ENCODE results near the gene PARD3B.

DNA sequence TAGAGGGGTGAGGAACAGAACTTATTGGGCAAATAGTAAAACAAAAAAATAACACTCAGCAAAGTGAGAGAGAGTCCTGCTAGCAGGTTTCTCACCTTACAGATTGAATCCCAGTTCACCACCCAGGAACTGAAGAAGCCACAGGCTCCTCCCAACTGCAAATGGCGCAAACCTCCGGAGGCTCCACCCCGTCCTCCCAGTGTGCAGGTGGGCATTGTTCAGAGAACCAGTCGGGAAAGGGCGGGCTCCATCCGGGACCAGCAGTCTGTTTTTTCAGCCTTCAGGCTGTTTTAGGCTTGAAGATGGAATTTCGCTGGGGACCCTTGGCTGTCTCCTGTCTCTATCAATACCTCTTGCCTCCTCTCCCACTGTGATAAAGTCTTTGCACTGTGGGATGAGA is 317.5 kb downstream of the PARD3B start:
- TF ChIP-seq, protein P1, sequence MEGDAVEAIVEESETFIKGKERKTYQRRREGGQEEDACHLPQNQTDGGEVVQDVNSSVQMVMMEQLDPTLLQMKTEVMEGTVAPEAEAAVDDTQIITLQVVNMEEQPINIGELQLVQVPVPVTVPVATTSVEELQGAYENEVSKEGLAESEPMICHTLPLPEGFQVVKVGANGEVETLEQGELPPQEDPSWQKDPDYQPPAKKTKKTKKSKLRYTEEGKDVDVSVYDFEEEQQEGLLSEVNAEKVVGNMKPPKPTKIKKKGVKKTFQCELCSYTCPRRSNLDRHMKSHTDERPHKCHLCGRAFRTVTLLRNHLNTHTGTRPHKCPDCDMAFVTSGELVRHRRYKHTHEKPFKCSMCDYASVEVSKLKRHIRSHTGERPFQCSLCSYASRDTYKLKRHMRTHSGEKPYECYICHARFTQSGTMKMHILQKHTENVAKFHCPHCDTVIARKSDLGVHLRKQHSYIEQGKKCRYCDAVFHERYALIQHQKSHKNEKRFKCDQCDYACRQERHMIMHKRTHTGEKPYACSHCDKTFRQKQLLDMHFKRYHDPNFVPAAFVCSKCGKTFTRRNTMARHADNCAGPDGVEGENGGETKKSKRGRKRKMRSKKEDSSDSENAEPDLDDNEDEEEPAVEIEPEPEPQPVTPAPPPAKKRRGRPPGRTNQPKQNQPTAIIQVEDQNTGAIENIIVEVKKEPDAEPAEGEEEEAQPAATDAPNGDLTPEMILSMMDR (IDR thresholded peaks at IDR 0.05) = no peak
- TF ChIP-seq POLR2A (IDR thresholded peaks at IDR 0.05) (no peak), POLR2AphosphoS5 (IDR thresholded peaks at IDR 0.05) (no peak)

Measured in stomach (tissue), 4 donors.